Measurements from ENCODE around the gene STAG3. TPM values are rescaled to one million over a fixed set of nuclear protein-coding genes. Genes with fewer than 3 reads are reported as not detected.

The STAG3 gene
- total and polyA plus RNA-seq, 9 of the 15 experiments (the other 6 are each of a cell fraction or from before 2014, with no cell fraction given): 0.54 to 2.5 (median 1.7) TPM

- no peak for TF ChIP-seq GTF2B (IDR thresholded peaks at IDR 0.05; ENCODE audit: extremely low read depth, insufficient read length)
- peak; percentile 56; the same call in 1 of the 2 replicates for TF ChIP-seq BCOR (IDR thresholded peaks at IDR 0.05)
- TF ChIP-seq KLF6 (CRISPR knock-in tag; IDR thresholded peaks at IDR 0.05; ENCODE audit: borderline replicate concordance): 0 out of 2 replicates have a peak, but pooled peaks have one; percentile 39
- no peak for TF ChIP-seq LEF1 (IDR thresholded peaks at IDR 0.05)
- no peak for TF ChIP-seq ZBTB1 (CRISPR knock-in tag; IDR thresholded peaks at IDR 0.05; ENCODE audit: borderline replicate concordance, low read depth)
- TF ChIP-seq ZNF830 (CRISPR knock-in tag; IDR thresholded peaks at IDR 0.05): peak; percentile 57; the same call in 1 of the 2 replicates
- TF ChIP-seq TEAD2 (tag; IDR thresholded peaks at IDR 0.05): no peak
- TF ChIP-seq ZNF41 (CRISPR knock-in tag; conservative IDR thresholded peaks at IDR 0.05): 0 out of 2 replicates have a peak, but pooled peaks have one; percentile 55
- TF ChIP-seq TARDBP (IDR thresholded peaks at IDR 0.05): peak; percentile 77
- TF ChIP-seq DPF2 (IDR thresholded peaks at IDR 0.05): no peak; the same call in none of the 2 replicates
- no peak for TF ChIP-seq CXXC5 (CRISPR knock-in tag; IDR thresholded peaks at IDR 0.05)
- TF ChIP-seq, protein P1, sequence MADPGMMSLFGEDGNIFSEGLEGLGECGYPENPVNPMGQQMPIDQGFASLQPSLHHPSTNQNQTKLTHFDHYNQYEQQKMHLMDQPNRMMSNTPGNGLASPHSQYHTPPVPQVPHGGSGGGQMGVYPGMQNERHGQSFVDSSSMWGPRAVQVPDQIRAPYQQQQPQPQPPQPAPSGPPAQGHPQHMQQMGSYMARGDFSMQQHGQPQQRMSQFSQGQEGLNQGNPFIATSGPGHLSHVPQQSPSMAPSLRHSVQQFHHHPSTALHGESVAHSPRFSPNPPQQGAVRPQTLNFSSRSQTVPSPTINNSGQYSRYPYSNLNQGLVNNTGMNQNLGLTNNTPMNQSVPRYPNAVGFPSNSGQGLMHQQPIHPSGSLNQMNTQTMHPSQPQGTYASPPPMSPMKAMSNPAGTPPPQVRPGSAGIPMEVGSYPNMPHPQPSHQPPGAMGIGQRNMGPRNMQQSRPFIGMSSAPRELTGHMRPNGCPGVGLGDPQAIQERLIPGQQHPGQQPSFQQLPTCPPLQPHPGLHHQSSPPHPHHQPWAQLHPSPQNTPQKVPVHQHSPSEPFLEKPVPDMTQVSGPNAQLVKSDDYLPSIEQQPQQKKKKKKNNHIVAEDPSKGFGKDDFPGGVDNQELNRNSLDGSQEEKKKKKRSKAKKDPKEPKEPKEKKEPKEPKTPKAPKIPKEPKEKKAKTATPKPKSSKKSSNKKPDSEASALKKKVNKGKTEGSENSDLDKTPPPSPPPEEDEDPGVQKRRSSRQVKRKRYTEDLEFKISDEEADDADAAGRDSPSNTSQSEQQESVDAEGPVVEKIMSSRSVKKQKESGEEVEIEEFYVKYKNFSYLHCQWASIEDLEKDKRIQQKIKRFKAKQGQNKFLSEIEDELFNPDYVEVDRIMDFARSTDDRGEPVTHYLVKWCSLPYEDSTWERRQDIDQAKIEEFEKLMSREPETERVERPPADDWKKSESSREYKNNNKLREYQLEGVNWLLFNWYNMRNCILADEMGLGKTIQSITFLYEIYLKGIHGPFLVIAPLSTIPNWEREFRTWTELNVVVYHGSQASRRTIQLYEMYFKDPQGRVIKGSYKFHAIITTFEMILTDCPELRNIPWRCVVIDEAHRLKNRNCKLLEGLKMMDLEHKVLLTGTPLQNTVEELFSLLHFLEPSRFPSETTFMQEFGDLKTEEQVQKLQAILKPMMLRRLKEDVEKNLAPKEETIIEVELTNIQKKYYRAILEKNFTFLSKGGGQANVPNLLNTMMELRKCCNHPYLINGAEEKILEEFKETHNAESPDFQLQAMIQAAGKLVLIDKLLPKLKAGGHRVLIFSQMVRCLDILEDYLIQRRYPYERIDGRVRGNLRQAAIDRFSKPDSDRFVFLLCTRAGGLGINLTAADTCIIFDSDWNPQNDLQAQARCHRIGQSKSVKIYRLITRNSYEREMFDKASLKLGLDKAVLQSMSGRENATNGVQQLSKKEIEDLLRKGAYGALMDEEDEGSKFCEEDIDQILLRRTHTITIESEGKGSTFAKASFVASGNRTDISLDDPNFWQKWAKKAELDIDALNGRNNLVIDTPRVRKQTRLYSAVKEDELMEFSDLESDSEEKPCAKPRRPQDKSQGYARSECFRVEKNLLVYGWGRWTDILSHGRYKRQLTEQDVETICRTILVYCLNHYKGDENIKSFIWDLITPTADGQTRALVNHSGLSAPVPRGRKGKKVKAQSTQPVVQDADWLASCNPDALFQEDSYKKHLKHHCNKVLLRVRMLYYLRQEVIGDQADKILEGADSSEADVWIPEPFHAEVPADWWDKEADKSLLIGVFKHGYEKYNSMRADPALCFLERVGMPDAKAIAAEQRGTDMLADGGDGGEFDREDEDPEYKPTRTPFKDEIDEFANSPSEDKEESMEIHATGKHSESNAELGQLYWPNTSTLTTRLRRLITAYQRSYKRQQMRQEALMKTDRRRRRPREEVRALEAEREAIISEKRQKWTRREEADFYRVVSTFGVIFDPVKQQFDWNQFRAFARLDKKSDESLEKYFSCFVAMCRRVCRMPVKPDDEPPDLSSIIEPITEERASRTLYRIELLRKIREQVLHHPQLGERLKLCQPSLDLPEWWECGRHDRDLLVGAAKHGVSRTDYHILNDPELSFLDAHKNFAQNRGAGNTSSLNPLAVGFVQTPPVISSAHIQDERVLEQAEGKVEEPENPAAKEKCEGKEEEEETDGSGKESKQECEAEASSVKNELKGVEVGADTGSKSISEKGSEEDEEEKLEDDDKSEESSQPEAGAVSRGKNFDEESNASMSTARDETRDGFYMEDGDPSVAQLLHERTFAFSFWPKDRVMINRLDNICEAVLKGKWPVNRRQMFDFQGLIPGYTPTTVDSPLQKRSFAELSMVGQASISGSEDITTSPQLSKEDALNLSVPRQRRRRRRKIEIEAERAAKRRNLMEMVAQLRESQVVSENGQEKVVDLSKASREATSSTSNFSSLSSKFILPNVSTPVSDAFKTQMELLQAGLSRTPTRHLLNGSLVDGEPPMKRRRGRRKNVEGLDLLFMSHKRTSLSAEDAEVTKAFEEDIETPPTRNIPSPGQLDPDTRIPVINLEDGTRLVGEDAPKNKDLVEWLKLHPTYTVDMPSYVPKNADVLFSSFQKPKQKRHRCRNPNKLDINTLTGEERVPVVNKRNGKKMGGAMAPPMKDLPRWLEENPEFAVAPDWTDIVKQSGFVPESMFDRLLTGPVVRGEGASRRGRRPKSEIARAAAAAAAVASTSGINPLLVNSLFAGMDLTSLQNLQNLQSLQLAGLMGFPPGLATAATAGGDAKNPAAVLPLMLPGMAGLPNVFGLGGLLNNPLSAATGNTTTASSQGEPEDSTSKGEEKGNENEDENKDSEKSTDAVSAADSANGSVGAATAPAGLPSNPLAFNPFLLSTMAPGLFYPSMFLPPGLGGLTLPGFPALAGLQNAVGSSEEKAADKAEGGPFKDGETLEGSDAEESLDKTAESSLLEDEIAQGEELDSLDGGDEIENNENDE (IDR thresholded peaks at IDR 0.05; ENCODE audit: low read depth, low read length): no peak
- no peak for TF ChIP-seq POLR3A (IDR thresholded peaks at IDR 0.05; ENCODE audit: borderline replicate concordance, extremely low read depth, insufficient read depth, insufficient read length)
- TF ChIP-seq, protein P2, sequence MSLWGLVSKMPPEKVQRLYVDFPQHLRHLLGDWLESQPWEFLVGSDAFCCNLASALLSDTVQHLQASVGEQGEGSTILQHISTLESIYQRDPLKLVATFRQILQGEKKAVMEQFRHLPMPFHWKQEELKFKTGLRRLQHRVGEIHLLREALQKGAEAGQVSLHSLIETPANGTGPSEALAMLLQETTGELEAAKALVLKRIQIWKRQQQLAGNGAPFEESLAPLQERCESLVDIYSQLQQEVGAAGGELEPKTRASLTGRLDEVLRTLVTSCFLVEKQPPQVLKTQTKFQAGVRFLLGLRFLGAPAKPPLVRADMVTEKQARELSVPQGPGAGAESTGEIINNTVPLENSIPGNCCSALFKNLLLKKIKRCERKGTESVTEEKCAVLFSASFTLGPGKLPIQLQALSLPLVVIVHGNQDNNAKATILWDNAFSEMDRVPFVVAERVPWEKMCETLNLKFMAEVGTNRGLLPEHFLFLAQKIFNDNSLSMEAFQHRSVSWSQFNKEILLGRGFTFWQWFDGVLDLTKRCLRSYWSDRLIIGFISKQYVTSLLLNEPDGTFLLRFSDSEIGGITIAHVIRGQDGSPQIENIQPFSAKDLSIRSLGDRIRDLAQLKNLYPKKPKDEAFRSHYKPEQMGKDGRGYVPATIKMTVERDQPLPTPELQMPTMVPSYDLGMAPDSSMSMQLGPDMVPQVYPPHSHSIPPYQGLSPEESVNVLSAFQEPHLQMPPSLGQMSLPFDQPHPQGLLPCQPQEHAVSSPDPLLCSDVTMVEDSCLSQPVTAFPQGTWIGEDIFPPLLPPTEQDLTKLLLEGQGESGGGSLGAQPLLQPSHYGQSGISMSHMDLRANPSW (CRISPR knock-in tag; IDR thresholded peaks at IDR 0.05): no peak
- TF ChIP-seq SAFB (IDR thresholded peaks at IDR 0.05; ENCODE audit: borderline replicate concordance, low read depth, low read length): no peak
- peak; percentile 9; the same call in 1 of the 2 replicates for TF ChIP-seq NFIC (IDR thresholded peaks at IDR 0.05)
Measured at GRCh38 chr7:100148225-100148558, 29.5 kb upstream of the STAG3 start (continued).

All from K562 (cell line).